ENCODE results near the gene LGR4.

The LGR4 gene

DNA sequence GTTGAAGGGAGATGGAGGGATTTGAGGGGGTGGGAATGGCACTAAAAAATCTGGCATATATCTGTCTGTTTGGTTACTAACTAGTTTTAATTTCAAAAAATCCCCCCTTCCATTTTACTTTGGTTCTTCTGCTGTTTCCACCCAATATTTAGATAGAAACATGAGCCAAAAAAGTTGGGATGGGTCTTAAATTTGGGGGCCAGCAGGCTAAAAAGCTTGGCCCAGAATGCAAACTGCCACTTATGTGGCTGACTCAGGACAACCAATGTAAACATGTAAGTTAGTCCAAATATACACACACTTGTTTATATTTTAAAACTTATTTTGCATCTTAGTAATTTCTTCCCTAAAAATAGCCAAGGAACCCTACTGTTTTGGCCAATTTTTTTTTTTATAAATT, 35.7 kb downstream of the LGR4 start:
- no peak for DNase-seq (ENCODE audit: extremely low spot score, insufficient read length, low read depth)
- no peak for FAIRE-seq

DNA sequence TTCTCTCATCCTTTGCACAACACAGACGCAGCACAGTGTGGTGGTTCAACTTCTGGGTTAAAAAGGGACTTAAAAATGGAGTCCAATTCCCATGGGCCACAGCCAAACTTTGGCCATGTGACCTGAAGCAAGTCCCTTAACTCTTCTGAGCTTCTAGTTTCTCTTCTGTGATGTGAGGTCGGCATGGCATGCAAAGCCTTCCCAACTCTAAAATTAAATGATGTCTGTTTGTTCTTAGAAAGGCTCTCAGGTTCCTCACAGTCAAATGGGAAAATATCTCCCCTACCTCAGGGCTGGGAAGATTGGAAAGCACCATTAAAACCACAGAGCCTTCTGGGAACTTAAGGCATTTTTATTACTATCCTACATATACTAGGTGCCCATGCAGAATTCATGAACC, 38.8 kb downstream of the LGR4 start:
- DNase-seq (ENCODE audit: extremely low spot score, insufficient read length, low read depth) = no peak
- FAIRE-seq = no peak

DNA sequence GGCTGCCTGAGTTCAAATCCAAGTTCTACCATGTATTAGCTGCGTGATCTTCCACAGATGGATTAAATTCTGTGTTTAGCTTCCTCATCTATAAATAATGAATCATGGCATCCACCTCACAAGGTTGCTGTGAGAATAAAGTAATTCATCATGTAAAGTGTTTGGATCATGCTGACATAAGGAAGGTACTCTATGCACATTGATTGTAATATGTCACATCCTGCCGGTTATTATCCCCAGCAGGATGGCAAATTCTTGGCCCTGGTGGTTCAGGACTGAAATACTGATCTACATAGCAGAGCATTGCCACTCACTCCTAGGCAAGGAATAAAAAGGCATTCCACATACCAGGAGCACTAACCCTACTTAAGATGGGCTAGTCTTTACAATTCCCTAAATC, 40.8 kb downstream of the LGR4 start:
- DNase-seq (ENCODE audit: extremely low spot score, insufficient read length, low read depth) (no peak), FAIRE-seq (no peak)

DNA sequence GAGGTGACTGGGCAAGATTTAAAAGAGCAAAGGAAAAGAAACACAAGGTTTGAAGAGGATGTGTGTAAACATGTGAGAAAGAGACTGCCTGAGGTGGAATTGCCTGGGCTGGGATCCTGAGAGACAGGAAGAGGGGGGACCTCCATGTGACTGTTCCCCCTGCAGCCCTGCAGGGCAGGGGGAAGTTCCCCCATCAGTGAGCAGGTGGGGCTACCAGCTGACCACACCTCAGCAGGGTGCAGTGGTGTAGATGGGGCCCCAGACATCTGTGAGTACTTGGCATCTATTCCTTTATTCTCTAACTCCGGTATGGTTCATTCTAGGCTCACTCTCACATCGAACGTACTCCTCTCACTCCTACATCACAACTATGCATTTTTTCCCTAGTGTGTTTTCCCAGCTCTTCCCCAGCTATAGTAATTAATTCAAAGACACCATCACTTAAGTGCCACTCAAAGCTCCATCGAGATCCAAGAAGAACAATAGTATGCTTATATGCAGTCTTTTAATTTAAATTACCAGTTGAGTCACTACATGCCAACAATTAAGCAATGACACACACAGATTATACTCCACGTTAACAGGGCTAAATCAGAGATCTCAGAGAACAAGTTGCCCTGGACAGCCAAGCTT, 42.7 kb downstream of the LGR4 start:
- no peak for FAIRE-seq
- no peak for DNase-seq (ENCODE audit: extremely low spot score, insufficient read length, low read depth)

DNA sequence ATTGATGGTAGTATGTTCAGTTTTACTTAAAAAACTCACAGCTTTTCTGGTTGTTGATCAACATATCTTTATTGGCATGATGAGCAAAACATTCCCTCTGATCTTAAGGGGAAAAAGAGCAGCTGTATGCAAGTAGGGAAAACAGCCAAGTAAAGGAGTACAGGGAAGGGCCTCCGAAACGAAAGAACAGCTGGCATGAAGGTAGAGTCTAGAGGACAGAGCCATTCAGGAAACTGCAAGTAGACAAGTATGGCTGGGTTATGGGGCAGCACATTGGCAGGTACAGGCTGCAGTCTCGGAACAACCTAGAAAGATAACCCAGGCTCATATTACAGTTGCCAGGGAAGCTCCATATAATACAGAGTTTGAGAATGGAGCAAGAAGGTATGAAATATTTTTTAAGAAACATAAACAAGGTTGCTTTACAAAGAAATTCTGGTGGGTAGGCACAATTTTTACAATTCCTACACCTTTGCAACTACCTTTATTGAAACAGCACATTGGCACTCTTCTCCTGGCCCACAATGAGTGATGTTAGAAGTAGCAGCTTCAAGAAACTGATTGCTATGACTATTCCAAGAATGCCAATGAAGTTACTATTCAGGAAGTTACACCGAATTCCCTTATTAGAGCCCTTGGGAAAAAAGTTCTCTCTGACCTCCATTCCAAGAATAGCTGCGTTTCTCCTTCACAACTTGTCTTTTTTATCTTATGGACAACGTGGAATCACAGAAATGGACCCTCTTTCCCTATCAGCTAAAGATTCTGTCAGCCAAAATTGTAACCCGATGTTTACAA, 45.2 kb downstream of the LGR4 start:
- DNase-seq (ENCODE audit: extremely low spot score, insufficient read length, low read depth) (no peak), FAIRE-seq (no peak)

DNA sequence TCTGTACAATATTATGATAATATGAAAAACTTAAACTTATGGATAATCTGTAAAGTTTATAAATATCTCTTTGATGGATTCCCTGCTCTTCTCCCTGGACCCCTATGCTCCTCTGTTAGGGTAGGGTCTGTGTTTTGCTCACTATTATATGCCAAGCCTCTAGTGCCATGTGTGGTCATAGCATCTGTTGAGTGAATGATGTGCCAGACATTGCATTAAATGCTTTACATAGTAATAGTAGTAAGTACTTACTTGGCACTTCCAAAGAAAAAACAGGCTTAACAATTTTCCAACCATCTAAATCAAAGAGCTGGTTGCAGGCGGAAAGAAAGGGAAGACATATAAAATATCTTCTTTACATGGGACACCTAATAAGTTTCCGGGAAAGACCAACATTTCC, 46.8 kb downstream of the LGR4 start:
- DNase-seq (ENCODE audit: extremely low spot score, insufficient read length, low read depth) (no peak), FAIRE-seq (no peak)

DNA sequence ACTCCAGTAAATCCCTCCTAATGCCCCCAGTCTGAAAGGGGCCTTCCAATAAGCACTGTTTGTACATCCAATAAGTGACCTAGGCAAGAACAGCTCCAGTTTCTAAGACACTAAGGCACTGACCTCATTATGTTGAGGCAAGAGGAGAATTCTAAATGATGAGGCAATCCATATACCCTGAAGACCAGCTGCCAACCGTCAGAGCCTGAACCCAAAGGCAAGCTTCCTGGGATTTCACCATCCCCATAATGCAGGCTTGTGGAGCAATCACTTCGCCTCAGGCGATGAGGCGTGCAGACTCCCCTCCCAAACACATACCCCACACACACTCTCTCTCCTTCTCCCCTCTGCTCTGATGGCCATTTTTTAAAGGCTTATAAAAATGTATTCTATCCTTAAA, 49.5 kb downstream of the LGR4 start:
- DNase-seq (ENCODE audit: extremely low spot score, insufficient read length, low read depth) (no peak), FAIRE-seq (no peak)

DNA sequence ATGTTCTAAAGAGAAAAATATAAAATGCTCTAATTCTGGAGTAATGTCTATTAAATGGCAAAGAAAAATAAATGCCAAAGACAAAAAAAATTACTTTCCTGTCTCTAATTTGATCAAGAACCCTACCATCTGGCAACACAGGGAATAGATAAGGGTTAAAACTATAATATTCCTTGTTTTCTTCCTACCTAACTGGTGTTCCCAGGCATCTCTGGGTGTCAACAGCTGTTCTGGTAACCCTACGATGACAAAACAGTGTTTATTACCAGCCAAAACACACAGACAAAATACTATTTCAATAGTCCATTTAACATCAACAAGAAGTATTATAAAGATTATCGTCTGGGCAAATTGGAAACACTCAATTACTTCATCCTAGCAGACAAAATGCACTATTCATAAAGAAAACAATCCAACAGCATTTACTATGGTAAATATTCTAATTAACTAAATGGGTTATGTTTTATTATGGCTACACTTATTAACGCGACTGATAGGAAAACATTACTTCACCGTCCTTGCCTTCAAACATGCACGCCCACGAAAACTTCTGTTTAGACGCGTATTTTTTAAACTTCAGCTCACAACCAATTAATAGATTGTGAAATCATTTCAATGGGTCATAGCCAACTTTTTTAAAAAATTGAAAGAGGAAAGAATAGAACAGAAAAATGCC, 50.6 kb downstream of the LGR4 start:
- FAIRE-seq (no peak), DNase-seq (ENCODE audit: extremely low spot score, insufficient read length, low read depth) (no peak)

DNA sequence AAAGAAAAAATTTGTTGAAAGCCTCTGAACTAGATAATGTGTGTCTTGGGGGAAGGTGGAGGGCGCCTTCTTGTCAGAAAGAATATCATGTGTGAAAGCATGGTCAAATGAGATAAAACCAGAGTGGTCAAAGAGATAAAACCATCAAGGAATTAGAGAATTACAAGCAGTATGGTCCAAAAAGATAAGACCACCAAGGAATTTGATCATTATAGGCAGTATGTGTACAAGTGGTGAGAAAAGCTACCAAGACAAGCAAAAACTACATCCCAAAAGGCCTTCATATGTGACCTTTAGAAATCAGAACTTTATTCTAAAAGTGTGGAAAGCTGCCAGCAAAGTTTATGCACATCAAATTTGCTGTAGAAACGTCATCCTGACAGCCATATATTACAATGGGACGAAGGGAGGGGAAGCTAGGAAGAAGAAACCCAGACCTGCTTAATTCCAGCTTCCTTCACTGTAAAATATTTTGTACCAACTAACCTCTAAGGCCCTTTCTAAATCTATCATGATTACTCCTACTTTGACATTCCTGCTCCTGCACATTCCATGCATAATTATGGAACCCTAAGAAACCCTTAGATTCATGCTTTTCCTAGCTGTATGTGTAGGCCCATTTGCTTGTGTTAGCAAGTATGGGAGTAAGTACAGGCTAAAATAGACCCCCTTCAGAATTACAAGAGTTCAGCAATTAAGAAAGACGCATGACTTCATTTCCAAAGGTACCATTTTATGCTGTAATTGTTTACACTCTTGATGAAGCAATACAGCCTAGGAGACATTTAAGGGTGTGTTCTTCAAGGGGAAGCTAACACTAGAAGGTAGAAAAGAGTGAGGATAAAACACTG, 51.6 kb downstream of the LGR4 start:
- DNase-seq (ENCODE audit: extremely low spot score, insufficient read length, low read depth) (no peak), FAIRE-seq (no peak)

DNA sequence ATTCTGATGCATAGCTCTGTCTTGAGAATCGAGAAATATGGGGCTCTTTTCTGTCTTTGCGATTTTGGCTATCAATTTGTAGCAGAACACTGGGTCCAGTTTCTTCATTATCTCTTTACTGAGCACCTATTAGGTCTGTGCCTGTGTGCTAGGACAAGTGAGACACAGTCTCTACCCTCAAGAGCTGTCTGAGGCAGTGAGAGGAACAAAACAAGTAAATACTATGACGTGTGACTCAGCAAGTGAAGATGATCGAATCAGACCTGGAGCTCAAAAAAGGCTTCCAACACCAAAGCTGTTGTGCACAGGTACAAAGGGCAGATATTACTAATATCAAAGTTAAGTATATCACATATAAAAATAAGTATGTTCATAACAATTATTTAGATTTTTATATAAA, 52.4 kb downstream of the LGR4 start:
- FAIRE-seq = no peak
- DNase-seq (ENCODE audit: extremely low spot score, insufficient read length, low read depth) = no peak

DNA sequence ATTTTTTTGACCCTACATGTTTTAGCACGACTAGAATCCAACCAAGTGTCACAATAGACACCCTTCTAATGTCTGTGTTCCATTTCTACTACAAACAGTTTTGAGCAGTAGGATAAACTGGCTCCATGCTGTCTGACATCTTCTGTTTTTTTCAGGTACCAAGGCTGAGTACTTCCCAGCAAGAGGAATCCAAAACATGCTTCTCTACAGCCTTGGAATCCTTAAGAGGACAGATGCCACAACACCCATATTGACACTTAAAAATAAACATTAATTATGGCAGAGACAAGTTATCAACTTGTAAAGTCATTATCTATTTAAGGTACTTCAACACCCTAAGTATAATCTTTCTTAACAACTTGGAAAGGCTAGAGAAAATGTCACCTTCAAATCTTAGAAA, 54.2 kb downstream of the LGR4 start:
- DNase-seq (ENCODE audit: extremely low spot score, insufficient read length, low read depth) (no peak), FAIRE-seq (no peak)

DNA sequence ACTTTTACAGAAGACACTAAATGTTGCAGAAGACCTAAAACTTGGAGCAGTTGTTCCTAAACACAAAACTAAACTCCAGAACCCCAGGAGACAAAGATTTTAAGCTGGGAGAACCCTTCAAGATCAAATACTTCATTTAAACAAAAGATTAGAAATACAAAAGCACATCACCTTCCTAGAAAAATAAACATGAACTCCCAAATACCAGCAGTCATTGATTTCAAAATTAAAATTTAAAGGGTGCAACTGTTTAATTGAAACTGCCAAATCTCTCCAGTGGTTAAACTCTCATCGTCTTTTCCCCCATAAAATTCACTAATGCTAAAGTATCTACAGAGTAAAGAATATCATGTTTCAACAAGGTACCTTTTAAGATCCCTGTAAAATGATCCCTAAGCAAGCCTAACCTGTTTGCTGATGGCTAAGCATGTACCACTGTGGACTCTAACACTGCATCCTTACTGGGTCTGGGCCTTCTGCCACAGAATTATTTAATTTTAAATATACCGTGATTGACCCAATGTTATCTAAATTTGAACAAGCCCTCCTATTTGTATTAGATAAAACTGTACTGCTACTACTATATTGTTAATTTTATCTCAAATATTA, 55.9 kb downstream of the LGR4 start:
- DNase-seq (ENCODE audit: extremely low spot score, insufficient read length, low read depth) (no peak), FAIRE-seq (no peak)

DNA sequence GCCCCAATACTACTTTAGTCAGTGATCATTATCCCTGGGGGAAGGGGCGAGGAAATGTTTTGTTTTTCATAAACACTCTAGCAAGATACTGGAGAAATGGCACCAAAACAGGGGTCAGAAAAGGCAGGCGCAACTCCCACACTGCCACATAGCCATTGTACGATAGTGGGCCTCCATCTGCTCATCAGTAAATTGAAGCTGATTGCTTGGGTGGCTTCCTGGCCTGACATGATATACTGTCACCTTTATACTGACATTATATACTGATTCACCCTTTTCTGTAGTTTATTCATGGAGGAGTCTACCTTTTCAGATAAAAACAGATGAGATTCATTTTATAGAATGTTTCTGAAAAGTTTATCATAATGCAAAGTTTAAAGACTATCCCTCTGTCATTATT, 57.9 kb downstream of the LGR4 start:
- no peak for FAIRE-seq
- no peak for DNase-seq (ENCODE audit: extremely low spot score, insufficient read length, low read depth)

DNA sequence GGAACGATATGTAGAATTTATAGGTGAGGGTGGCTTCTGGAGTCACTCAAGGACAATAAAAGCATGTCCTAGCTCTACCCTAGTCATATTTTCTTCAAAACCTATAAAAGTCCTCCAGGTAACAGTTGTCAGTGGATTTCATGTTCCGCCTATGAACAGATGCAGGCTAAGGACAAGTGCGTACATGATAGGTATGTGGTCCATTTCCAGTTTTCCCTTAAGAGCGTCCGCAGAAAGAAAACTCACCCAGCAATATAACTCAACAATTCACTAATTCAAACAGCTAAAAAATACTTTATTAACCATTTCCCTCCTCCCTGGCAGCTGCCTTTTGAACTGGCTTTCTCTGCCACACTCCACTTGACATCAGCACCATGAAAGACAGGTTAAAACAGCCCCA, 59.4 kb downstream of the LGR4 start:
- FAIRE-seq = no peak
- no peak for DNase-seq (ENCODE audit: extremely low spot score, insufficient read length, low read depth)

DNA sequence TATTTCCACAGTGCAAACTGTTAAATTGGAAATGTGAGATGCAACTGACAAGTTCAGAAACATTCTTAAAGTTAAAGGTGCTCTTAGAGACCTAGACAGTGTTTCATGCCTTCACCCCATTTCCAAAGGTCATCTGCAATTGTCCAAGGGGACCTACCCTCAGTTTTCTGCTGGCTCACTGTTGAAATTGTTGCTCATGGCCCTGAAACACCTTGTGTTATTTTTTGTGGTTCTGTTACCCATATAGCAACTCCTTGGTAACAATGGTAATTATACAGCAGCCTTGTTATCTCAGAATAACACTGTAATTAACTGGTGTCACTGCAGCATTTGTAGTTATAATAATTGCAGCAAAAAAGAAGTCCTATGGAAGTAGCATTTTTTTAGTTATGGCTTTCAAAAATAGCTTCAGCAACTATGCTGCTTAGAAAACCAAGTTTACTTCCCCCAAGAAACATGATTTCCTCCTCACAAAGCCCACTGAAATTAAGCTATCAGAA, 60.3 kb downstream of the LGR4 start:
- FAIRE-seq (no peak), DNase-seq (ENCODE audit: extremely low spot score, insufficient read length, low read depth) (no peak)

DNA sequence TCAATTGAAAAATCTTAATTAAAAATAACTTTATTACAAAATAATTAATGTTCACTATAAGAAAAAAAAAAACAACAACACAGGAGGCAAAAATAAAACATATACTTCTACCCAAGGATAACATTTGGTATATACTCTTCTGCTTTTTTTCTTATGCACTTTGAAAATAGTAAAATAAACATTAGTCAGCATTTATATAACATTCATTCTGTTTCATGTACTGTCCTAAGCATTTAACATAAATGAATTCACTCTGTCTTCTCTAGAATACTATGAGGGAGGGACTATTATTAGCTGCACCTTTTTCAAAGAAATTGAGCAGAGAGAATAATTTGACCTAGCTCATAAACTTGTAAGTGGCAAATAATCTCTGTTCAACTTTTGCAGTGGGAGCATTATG, 61.3 kb downstream of the LGR4 start:
- no peak for DNase-seq (ENCODE audit: extremely low spot score, insufficient read length, low read depth)
- no peak for FAIRE-seq

DNA sequence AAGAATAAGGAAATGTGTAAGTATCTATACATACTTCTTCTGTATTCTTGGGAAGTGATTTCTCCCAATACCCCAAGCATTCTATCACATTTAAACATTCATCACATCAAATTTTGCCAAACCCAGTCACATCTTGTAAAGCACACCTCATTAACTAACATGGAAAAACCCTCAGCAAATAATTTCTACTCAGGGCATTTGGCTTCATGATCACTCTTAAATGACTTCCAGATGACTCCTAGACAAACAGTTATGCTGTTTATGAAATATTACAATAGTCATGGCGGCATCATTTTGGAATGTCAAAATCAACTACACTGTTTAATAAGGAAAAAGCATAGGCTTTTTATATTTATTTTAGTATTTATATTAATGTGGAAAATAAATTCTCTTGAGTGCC, 62.3 kb downstream of the LGR4 start:
- FAIRE-seq (no peak), DNase-seq (ENCODE audit: extremely low spot score, insufficient read length, low read depth) (no peak)

DNA sequence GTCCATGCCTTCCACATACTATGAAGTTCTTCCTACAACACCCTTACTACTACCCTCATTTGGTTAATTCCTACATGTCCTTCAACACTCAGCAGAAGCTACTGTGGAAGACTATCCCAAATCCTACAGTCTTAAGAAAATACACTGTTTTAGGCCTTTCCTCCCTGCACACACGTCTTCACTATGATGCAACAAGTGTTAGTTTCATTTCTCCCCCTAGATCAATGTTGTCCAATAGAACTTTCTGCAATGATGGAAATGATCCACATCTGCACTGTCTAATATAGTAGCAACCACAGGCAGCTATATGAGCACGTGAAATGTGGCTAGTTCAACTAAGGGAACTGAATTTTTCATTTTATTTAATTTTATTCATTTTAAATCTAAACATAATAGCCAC, 62.8 kb downstream of the LGR4 start:
- DNase-seq (ENCODE audit: extremely low spot score, insufficient read length, low read depth) = no peak
- no peak for FAIRE-seq

DNA sequence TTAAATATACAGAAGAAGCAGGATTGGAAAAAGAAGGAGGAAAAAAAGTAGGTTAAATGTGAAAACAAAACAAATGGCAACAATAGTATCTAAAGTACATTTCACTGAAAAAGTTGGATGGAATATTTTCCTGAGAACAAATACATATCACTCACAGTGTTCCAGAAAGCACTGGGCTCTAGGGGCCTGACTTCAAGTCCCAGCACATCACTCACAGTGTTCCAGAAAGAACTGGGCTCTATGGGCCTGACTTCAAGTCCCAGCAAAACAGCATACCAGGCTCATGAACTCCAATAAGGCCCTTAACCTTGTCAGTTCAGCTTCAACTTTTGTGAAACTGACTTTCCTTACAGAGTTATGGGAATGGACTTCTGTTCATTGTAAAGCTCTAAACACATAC, 63.5 kb downstream of the LGR4 start:
- no peak for FAIRE-seq
- no peak for DNase-seq (ENCODE audit: extremely low spot score, insufficient read length, low read depth)

DNA sequence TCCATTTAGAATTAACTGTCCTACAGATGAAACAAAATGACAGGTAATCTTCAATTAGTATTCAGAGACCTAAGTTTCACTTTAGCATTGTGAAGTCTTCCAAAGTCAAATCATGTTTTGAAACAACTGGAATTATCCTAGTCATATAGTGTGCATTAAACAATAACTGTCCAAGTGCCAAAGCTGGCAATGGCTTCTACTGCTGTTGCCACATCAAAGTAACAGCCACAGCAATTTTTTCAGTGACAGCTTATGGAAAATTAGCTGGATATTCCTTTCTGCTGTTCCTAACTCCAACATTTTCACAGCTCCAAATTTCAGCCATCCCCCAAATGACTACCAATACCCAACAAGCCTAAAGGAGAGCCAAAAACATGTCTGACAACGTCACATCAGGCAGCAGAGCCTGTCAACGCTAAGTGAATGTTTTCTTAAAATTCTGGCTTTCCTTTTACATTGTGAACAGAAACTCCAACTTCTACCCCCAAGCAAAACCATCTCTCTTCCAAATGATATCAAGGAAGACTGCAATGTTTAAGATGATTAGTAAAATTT, 64.3 kb downstream of the LGR4 start:
- no peak for FAIRE-seq
- DNase-seq (ENCODE audit: extremely low spot score, insufficient read length, low read depth) = no peak

All from GM18507 (cell line).